OCI-LY7 (cell line): Measurements from ENCODE around the gene TCEANC. TPM values are rescaled to one million over a fixed set of nuclear protein-coding genes. Genes with fewer than 3 reads are reported as not detected.
"Not testable (repeated sequence)": the region's sequence is repeated elsewhere in the genome, so short reads cannot be mapped to it uniquely, and the experiment has no call there.

Source experiments
- BruUV-seq: library from RNA; stranded (reverse); fragments of 400-500 nt; replicated peaks from 2 replicates; lab custom pipeline; 2021; lab: Mats Ljungman, UMichigan
- CTCF ChIA-PET: fragments of 300-600 bp; sonication (Branson Sonifier 250); formaldehyde crosslinking; loops from one replicate; lab custom pipeline; 2022; ENCODE audit warnings: antibody characterized with exemption; ENCODE audit not compliant: unreplicated experiment; lab: Charles Lee
- POLR2A ChIA-PET: fragments of 300-600 bp; sonication (Branson Sonifier 250); formaldehyde crosslinking; loops from one replicate; lab custom pipeline; 2022; ENCODE audit warnings: antibody characterized with exemption; lab: Charles Lee
- DNase-seq: peaks from one replicate; pipeline ENCODE4 v3.0.0-alpha.2; 2015; ENCODE audit warnings: low spot score
- H2AFZ ChIP-seq: fragments of 200-600 bp; sonication (generic), shearing (Covaris generic); 2 replicates; pipeline ENCODE4 v1.6.1; 2014; ENCODE audit warnings: mild to moderate bottlenecking, antibody characterized with exemption, low read length, moderate library complexity
- H3K27ac ChIP-seq: fragments of 200-600 bp; sonication (generic); 2 replicates; pipeline ENCODE4 v1.5.1; 2014; ENCODE audit warnings: mixed run types, low read depth, mild to moderate bottlenecking, moderate library complexity, low read length, inconsistent platforms; ENCODE audit not compliant: poor library complexity, severe bottlenecking
- H3K36me3 ChIP-seq: fragments of 200-600 bp; sonication (generic); 2 replicates; pipeline ENCODE4 v1.6.1; 2014; ENCODE audit warnings: mild to moderate bottlenecking, antibody characterized with exemption, low read length, moderate library complexity, mixed read lengths; ENCODE audit not compliant: insufficient read depth
- H3K4me1 ChIP-seq: fragments of 200-600 bp; sonication (generic); 2 replicates; pipeline ENCODE4 v1.5.1; 2014; ENCODE audit warnings: mild to moderate bottlenecking, low read length; ENCODE audit not compliant: insufficient read depth, poor library complexity, severe bottlenecking
- H3K4me2 ChIP-seq: fragments of 200-600 bp; sonication (generic); 2 replicates; pipeline ENCODE4 v1.6.1; 2014; ENCODE audit warnings: mild to moderate bottlenecking, low read length
- H3K4me3 ChIP-seq: fragments of 200-600 bp; sonication (generic); 2 replicates; pipeline ENCODE4 v1.5.1; 2014; ENCODE audit warnings: mild to moderate bottlenecking, low read depth, low read length; ENCODE audit not compliant: poor library complexity, severe bottlenecking
- H3K79me2 ChIP-seq: fragments of 200-600 bp; sonication (generic); 2 replicates; pipeline ENCODE4 v1.6.1; 2016; ENCODE audit warnings: low read depth, mild to moderate bottlenecking, low read length, moderate library complexity, mixed read lengths; ENCODE audit not compliant: insufficient read depth
- H3K9me2 ChIP-seq: fragments of 200-600 bp; sonication (generic); 2 replicates; pipeline ENCODE4 v1.6.1; 2016; ENCODE audit warnings: mild to moderate bottlenecking, low read length, mixed read lengths; ENCODE audit not compliant: insufficient read depth
- H3K9me3 ChIP-seq: fragments of 200-600 bp; sonication (generic); 2 replicates; pipeline ENCODE4 v1.6.1; 2014; ENCODE audit warnings: mild to moderate bottlenecking, mixed run types, low read length, mixed read lengths
- H4K20me1 ChIP-seq: fragments of 200-600 bp; sonication (generic); 2 replicates; pipeline ENCODE4 v1.6.1; 2014; ENCODE audit warnings: mild to moderate bottlenecking, antibody characterized with exemption, low read length, moderate library complexity, mixed read lengths; ENCODE audit not compliant: insufficient read depth
- CTCF ChIP-seq: fragments of 200-600 bp; sonication (generic); conservative IDR thresholded peaks from 2 replicates; pipeline ENCODE4 v1.5.1; 2014; ENCODE audit warnings: mild to moderate bottlenecking, antibody characterized with exemption, low read length, moderate library complexity, mixed read lengths
- EZH2phosphoT487 ChIP-seq: fragments of 200-600 bp; sonication (generic); IDR thresholded peaks from 2 replicates; pipeline ENCODE4 v1.6.1; 2018; ENCODE audit warnings: low read depth, borderline replicate concordance, mild to moderate bottlenecking, mixed run types, antibody characterized with exemption, low read length, moderate library complexity, mixed read lengths
- intact Hi-C: fragments of 100-400 bp; cut with micrococcal nuclease; formaldehyde crosslinking; loops from one replicate; pipeline ENCODE4 v1.10.0; 2022; ENCODE audit not compliant: unreplicated experiment
- total RNA-seq, 2 experiments: library from RNA; depleted of rRNA in 1 of 2; stranded (reverse); fragments of >200 nt in 1 of 2; shearing (Covaris generic) in 1 of 2; gene quantifications; 2 replicates each; pipeline ENCODE4 v1.2.3, GENCODE V29; 2014 to 2022

TCEANC gene
- total RNA-seq, 2 experiments from 2014 or later: 4.0 to 4.5 TPM

- no peak overlapping the region for H3K27ac ChIP-seq
- H3K4me2 ChIP-seq: no peak overlapping the region; the same call in 1 of the 2 replicates
- no TSS peak for BruUV-seq
- no peaks in the 10 kb centered on the region for H3K79me2 ChIP-seq
- peaks cover 6% of the 10 kb centered on the region for H3K4me1 ChIP-seq
- TF ChIP-seq EZH2phosphoT487 (no peak), CTCF (no peak)
- ChIA-PET POLR2A (interaction anchor here (0.6 to 1.0 kb wide), 2 partner anchors 31 to 91 kb away, joined by 3 read pairs; no protein-coding TSS in a partner anchor), CTCF (no interaction called here)
- H3K9me3 ChIP-seq: no peaks in the 10 kb centered on the region
- intact Hi-C loops: no loop called here
- no peaks in the 10 kb centered on the region for H3K9me2 ChIP-seq
- H3K36me3 ChIP-seq: peaks cover 14% of the 10 kb centered on the region
- no peak overlapping the region for H2AFZ ChIP-seq
- no peaks in the 10 kb centered on the region for H4K20me1 ChIP-seq
- no peak for DNase-seq
- H3K4me3 ChIP-seq: no peak overlapping the region
These were observed 13.9 kb downstream of the TCEANC start for GRCh38 chrX:13666836-13667235.

- Histone ChIP-seq H3K9me2 (no peaks in the 10 kb centered on the region), H3K4me3 (no peak overlapping the region), H3K79me2 (no peaks in the 10 kb centered on the region), H4K20me1 (no peaks in the 10 kb centered on the region), H3K9me3 (no peaks in the 10 kb centered on the region), H3K27ac (no peak overlapping the region), H3K36me3 (peaks cover 9% of the 10 kb centered on the region), H3K4me1 (peaks cover 6% of the 10 kb centered on the region), H2AFZ (no peak overlapping the region), H3K4me2 (no peak overlapping the region)
- no TSS peak for BruUV-seq
- no peak for TF ChIP-seq CTCF
- no peak for TF ChIP-seq EZH2phosphoT487
- no peak for DNase-seq
- POLR2A ChIA-PET: interaction anchor here (0.7 kb wide), 1 partner anchor 15 kb away, joined by 3 read pairs; no protein-coding TSS in a partner anchor
- CTCF ChIA-PET: no interaction called here
- intact Hi-C loops: no loop called here
These were observed 15.0 kb downstream of the TCEANC start for GRCh38 chrX:13667919-13668318.

- POLR2A ChIA-PET: no interaction called here
- H3K4me2 ChIP-seq: no peak overlapping the region
- no peak overlapping the region for H2AFZ ChIP-seq
These were observed 16.4 kb downstream of the TCEANC start for GRCh38 chrX:13669246-13669737.

GRCh38 chrX:13669755-13670154 lies 16.8 kb downstream of the TCEANC start:
- DNase-seq, CTCF ChIA-PET, POLR2A ChIA-PET: not testable (repeated sequence)

More at GRCh38 chrX:13669246-13669737, 16.4 kb downstream of the TCEANC start:
- no peaks in the 10 kb centered on the region for H3K9me2 ChIP-seq
- H3K9me3 ChIP-seq: no peaks in the 10 kb centered on the region
- no peaks in the 10 kb centered on the region for H4K20me1 ChIP-seq
- no peak overlapping the region for H3K27ac ChIP-seq
- CTCF ChIA-PET: no interaction called here
- TF ChIP-seq CTCF (no peak), EZH2phosphoT487 (no peak)
- intact Hi-C loops: no loop called here
- H3K4me1 ChIP-seq: peaks cover 6% of the 10 kb centered on the region
- DNase-seq: no peak
- no TSS peak for BruUV-seq
- no peaks in the 10 kb centered on the region for H3K79me2 ChIP-seq
- peaks cover 5% of the 10 kb centered on the region for H3K36me3 ChIP-seq
- no peak overlapping the region for H3K4me3 ChIP-seq

More at GRCh38 chrX:13669755-13670154, 16.8 kb downstream of the TCEANC start:
- H3K4me2 ChIP-seq, H3K9me3 ChIP-seq, H3K4me1 ChIP-seq, H3K4me3 ChIP-seq, intact Hi-C loops, H2AFZ ChIP-seq, BruUV-seq, H4K20me1 ChIP-seq, H3K27ac ChIP-seq, H3K79me2 ChIP-seq, H3K9me2 ChIP-seq, H3K36me3 ChIP-seq: not testable (repeated sequence)
